Measurements from ENCODE around the gene SHOX. TPM values are rescaled to one million over a fixed set of nuclear protein-coding genes. Genes with fewer than 3 reads are reported as not detected.
A peak's percentile ranks its signal among the peaks of the same experiment; 100 is the strongest.

SHOX gene
- polyA plus RNA-seq, 2 of the 4 experiments (the other 2 are of a cell fraction), result not detected

DNA sequence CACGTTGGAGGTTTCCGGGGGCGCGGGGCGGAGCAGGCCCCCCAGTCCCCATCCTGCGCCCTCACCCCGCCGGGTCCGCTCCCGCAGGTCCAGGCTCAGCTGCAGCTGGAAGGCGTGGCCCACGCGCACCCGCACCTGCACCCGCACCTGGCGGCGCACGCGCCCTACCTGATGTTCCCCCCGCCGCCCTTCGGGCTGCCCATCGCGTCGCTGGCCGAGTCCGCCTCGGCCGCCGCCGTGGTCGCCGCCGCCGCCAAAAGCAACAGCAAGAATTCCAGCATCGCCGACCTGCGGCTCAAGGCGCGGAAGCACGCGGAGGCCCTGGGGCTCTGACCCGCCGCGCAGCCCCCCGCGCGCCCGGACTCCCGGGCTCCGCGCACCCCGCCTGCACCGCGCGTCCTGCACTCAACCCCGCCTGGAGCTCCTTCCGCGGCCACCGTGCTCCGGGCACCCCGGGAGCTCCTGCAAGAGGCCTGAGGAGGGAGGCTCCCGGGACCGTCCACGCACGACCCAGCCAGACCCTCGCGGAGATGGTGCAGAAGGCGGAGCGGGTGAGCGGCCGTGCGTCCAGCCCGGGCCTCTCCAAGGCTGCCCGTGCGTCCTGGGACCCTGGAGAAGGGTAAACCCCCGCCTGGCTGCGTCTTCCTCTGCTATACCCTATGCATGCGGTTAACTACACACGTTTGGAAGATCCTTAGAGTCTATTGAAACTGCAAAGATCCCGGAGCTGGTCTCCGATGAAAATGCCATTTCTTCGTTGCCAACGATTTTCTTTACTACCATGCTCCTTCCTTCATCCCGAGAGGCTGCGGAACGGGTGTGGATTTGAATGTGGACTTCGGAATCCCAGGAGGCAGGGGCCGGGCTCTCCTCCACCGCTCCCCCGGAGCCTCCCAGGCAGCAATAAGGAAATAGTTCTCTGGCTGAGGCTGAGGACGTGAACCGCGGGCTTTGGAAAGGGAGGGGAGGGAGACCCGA is 14.0 kb downstream of the SHOX start (continued):
- TF ChIP-seq, protein P1, sequence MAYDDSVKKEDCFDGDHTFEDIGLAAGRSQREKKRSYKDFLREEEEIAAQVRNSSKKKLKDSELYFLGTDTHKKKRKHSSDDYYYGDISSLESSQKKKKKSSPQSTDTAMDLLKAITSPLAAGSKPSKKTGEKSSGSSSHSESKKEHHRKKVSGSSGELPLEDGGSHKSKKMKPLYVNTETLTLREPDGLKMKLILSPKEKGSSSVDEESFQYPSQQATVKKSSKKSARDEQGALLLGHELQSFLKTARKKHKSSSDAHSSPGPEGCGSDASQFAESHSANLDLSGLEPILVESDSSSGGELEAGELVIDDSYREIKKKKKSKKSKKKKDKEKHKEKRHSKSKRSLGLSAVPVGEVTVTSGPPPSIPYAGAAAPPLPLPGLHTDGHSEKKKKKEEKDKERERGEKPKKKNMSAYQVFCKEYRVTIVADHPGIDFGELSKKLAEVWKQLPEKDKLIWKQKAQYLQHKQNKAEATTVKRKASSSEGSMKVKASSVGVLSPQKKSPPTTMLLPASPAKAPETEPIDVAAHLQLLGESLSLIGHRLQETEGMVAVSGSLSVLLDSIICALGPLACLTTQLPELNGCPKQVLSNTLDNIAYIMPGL (CRISPR knock-in tag; IDR thresholded peaks at IDR 0.05; ENCODE audit: borderline replicate concordance), result no peak
- TF ChIP-seq CHD4 (IDR thresholded peaks at IDR 0.05; ENCODE audit: borderline replicate concordance), result no peak
- TF ChIP-seq, protein P2, sequence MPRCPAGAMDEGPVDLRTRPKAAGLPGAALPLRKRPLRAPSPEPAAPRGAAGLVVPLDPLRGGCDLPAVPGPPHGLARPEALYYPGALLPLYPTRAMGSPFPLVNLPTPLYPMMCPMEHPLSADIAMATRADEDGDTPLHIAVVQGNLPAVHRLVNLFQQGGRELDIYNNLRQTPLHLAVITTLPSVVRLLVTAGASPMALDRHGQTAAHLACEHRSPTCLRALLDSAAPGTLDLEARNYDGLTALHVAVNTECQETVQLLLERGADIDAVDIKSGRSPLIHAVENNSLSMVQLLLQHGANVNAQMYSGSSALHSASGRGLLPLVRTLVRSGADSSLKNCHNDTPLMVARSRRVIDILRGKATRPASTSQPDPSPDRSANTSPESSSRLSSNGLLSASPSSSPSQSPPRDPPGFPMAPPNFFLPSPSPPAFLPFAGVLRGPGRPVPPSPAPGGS (IDR thresholded peaks at IDR 0.05), result no peak
- no peak for TF ChIP-seq MYC (IDR thresholded peaks at IDR 0.05; ENCODE audit: borderline replicate concordance, low read length)

DNA sequence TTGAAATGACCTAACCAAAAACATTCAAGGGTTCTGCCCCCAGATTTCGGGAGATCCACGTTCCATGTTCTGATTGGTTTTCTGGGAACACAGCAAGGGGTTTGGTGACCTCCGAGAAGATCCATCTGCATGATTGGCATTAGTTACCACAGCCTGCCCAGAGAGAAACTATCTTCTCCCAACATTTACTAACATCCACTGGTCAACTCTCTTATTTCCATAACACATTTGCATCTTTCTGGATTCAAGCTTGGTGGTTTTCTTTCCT is 15.6 kb downstream of the SHOX start:
- ChIA-PET CTCF (no interaction called here), POLR2A (no interaction called here)
- TF ChIP-seq HDAC2 (IDR thresholded peaks at IDR 0.05), result no peak
- no peak for TF ChIP-seq MYC (IDR thresholded peaks at IDR 0.05; ENCODE audit: borderline replicate concordance, low read length)
- no peak for TF ChIP-seq POLR2A (IDR thresholded peaks at IDR 0.05; ENCODE audit: low read length)
- no peak for TF ChIP-seq POLR2AphosphoS2 (conservative IDR thresholded peaks at IDR 0.05; ENCODE audit: low read length)
- TF ChIP-seq TFCP2L1 (CRISPR knock-in tag; IDR thresholded peaks at IDR 0.05), result no peak
- no peak for TF ChIP-seq RNF2 (IDR thresholded peaks at IDR 0.05; ENCODE audit: borderline replicate concordance, low read depth)
- no peak for TF ChIP-seq RFX5 (IDR thresholded peaks at IDR 0.05)
- TF ChIP-seq EHMT2 (IDR thresholded peaks at IDR 0.05; ENCODE audit: low read depth), result no peak
- no peak for TF ChIP-seq JUNB (IDR thresholded peaks at IDR 0.05)
- Histone ChIP-seq H3K4me3 (no peak overlapping the region), H3K4me2 (no peak overlapping the region), H3K4me1 (no peaks in the 10 kb centered on the region), H3K27ac (no peak overlapping the region), H3K9me3 (no peaks in the 10 kb centered on the region)
- ATAC-seq, result no peak
- WGBS (ENCODE audit: missing lambda C conversion rate), result 30% methylated on average over 3 of the region's 3 CpGs
- no peak for DNase-seq (ENCODE audit: low read depth in 1 of 2, low spot score in 1 of 2)
- FAIRE-seq, result peak; percentile 61

DNA sequence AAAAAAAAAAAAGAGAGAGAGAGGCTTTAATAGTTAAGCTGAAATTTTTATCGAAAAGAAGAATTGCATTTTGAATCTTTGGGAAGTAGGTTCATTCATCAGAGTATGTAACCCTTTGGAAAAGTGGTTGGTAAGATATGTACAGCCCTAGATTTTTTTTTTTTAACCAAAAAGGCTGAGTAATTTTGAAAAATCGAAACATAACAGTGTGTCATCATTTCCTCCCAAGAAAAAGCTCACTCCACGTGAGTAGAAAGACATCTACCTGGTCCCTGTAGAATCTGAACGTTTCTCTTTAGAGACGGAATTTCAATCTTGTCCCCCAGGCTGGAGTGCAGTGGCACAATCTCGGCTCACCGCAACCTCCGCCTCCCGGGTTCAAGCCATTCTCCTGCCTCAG is 16.2 kb downstream of the SHOX start:
- DNase-seq (ENCODE audit: low read depth in 1 of 2, low spot score in 1 of 2), result no peak
- 55% methylated on average over 9 of the region's 9 CpGs for WGBS (ENCODE audit: missing lambda C conversion rate)
- no peaks in the 10 kb centered on the region for H3K4me1 ChIP-seq
- H3K4me2 ChIP-seq, result no peak overlapping the region
- ATAC-seq, result no peak
- POLR2A ChIA-PET, result no interaction called here
- H3K27ac ChIP-seq, result no peak overlapping the region
- no peak overlapping the region for H3K4me3 ChIP-seq
- CTCF ChIA-PET, result no interaction called here
- H3K9me3 ChIP-seq, result no peaks in the 10 kb centered on the region
- FAIRE-seq, result no peak
- TF ChIP-seq ZSCAN20 (CRISPR knock-in tag; IDR thresholded peaks at IDR 0.05) (no peak), HEYL (CRISPR knock-in tag; IDR thresholded peaks at IDR 0.05) (no peak), HOXA7 (CRISPR knock-in tag; IDR thresholded peaks at IDR 0.05) (no peak), KDM1A (IDR thresholded peaks at IDR 0.05; ENCODE audit: low read depth) (no peak), HOXB5 (CRISPR knock-in tag; IDR thresholded peaks at IDR 0.05) (no peak), JUNB (IDR thresholded peaks at IDR 0.05) (no peak), TP53 (CRISPR knock-in tag; IDR thresholded peaks at IDR 0.05) (no peak), SMC3 (IDR thresholded peaks at IDR 0.05) (no peak), FOSB (CRISPR knock-in tag; IDR thresholded peaks at IDR 0.05) (no peak), PHF8 (IDR thresholded peaks at IDR 0.05; ENCODE audit: borderline replicate concordance, low read depth) (no peak), CHD2 (IDR thresholded peaks at IDR 0.05; ENCODE audit: low read length, partially characterized antibody) (no peak), MAFK (IDR thresholded peaks at IDR 0.05; ENCODE audit: partially characterized antibody) (no peak), SREBF2 (IDR thresholded peaks at IDR 0.05) (no peak)
- TF ChIP-seq, protein P3, sequence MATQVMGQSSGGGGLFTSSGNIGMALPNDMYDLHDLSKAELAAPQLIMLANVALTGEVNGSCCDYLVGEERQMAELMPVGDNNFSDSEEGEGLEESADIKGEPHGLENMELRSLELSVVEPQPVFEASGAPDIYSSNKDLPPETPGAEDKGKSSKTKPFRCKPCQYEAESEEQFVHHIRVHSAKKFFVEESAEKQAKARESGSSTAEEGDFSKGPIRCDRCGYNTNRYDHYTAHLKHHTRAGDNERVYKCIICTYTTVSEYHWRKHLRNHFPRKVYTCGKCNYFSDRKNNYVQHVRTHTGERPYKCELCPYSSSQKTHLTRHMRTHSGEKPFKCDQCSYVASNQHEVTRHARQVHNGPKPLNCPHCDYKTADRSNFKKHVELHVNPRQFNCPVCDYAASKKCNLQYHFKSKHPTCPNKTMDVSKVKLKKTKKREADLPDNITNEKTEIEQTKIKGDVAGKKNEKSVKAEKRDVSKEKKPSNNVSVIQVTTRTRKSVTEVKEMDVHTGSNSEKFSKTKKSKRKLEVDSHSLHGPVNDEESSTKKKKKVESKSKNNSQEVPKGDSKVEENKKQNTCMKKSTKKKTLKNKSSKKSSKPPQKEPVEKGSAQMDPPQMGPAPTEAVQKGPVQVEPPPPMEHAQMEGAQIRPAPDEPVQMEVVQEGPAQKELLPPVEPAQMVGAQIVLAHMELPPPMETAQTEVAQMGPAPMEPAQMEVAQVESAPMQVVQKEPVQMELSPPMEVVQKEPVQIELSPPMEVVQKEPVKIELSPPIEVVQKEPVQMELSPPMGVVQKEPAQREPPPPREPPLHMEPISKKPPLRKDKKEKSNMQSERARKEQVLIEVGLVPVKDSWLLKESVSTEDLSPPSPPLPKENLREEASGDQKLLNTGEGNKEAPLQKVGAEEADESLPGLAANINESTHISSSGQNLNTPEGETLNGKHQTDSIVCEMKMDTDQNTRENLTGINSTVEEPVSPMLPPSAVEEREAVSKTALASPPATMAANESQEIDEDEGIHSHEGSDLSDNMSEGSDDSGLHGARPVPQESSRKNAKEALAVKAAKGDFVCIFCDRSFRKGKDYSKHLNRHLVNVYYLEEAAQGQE (IDR thresholded peaks at IDR 0.05), result no peak
- TF ChIP-seq, protein P4, sequence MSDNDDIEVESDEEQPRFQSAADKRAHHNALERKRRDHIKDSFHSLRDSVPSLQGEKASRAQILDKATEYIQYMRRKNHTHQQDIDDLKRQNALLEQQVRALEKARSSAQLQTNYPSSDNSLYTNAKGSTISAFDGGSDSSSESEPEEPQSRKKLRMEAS (IDR thresholded peaks at IDR 0.05), result no peak
- TF ChIP-seq, protein P5, sequence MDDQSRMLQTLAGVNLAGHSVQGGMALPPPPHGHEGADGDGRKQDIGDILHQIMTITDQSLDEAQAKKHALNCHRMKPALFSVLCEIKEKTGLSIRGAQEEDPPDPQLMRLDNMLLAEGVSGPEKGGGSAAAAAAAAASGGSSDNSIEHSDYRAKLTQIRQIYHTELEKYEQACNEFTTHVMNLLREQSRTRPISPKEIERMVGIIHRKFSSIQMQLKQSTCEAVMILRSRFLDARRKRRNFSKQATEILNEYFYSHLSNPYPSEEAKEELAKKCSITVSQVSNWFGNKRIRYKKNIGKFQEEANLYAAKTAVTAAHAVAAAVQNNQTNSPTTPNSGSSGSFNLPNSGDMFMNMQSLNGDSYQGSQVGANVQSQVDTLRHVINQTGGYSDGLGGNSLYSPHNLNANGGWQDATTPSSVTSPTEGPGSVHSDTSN (IDR thresholded peaks at IDR 0.05), result no peak
- TF ChIP-seq, protein P2 (IDR thresholded peaks at IDR 0.05), result no peak
